NCI-H748 (cell line): Measurements from ENCODE around the gene SULF2.

Experiments
- DNase-seq: peaks from one replicate; lab custom pipeline; 2025; ENCODE audit not compliant: unreplicated experiment; lab: John Stamatoyannopoulos, UW

SULF2 gene

GRCh38 chr20:47717421-47717820 lies 67.9 kb downstream of the SULF2 start:
- DNase-seq: no peak

- DNase-seq: peak; percentile 58
Measured at GRCh38 chr20:47713878-47714450, 71.3 kb downstream of the SULF2 start.

GRCh38 chr20:47713163-47713562 lies 72.1 kb downstream of the SULF2 start:
- no peak for DNase-seq

DNA sequence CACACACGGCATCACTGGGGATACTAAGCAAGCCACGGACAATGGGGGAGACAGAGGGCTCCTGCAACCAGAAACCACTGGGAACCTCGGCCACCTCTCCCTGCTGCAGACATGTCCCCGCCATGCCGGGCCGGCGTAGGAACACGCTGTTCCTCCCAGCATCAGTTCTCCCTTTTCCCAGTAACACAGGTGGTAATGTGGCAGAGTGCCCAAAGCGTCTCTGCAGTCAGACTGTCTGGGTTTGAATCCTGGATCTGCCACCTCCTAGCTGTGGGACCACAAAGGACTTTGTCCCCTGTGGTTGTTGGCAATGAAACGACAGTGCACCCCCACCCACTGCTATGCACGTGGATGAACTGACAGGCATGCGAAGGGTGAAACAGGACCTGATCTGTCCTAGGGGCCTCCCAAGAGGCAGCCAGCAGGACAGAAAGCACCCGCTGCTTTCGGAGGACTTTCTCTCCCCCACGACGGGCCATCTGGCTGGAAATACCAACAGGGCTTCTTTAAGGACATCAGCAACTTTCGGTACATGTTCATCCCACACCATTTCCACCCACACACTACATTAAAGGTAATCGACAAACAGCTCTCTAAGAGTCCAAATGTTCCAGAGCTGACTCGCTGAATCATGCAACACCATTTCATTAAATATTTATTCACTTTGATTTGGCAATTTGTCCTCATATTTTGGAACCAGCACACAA lies 74.1 kb downstream of the SULF2 start:
- DNase-seq: no peak

GRCh38 chr20:47710665-47711045 lies 74.6 kb downstream of the SULF2 start:
- DNase-seq: no peak

DNA sequence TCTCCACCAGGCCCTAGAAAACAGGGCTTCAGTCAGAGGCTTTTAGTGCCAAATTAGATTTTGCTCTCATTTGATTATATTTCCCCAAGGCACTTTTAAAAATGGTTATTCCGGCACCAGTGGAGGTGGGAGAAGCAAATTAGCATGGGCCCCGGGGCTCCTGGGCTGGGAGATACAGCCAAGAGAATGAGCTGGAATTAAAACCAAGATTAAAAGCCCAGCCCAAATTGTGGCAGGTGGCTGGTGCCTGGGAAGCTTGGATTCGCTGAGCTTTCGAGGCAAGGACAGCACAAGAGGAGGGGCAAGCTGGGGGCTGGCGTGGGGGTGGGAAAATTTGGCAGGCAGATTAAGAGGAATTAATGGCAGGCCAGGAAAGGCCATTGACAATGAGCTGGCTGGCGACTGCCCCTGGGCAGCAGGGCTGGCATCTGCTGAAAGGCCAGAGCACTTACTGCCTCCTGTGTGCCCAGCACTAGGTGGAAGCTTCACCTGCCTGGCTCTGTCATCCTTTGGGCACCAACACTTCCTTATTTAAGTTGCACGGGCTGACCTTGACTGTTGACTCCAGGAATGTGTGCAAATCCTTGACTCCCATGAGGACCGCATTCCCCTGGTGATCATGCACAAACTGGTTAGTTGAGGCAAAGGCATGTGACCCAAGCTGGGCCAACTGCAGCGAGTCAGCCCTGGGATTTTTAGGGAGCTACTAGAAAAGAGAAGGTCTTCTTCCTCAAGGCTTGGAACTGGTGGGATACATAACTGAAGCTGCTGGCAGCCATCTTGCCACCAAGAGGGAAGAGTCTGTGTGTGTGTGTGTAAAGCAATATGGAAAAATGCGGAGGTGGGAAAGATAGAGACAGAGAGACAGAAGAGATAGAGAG lies 76.1 kb downstream of the SULF2 start:
- no peak for DNase-seq

- DNase-seq: no peak
Measured at GRCh38 chr20:47708140-47708807, 77.0 kb downstream of the SULF2 start.

DNA sequence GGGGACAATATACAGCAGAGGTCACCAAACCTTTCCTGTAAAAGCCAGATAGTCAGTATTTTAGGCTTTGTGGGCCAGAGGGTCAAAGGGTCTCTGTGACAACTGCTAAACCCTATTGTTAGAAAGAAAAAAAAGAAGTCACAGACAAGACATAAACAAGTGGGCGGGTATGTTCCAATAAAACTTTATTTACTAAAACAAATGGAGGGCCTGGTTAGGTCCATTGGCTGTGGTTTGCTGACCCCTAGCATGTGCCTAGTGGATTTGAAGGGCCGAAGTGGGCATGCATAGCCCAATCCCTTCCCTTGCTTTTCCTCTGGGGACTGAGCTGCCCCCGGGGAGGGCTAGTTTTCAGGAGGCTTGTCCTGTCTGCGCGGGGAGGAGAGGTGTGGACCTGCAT lies 78.9 kb downstream of the SULF2 start:
- DNase-seq: no peak

GRCh38 chr20:47705497-47705856 lies 79.8 kb downstream of the SULF2 start:
- DNase-seq: no peak

GRCh38 chr20:47704746-47705496 lies 80.4 kb downstream of the SULF2 start:
- no peak for DNase-seq

DNA sequence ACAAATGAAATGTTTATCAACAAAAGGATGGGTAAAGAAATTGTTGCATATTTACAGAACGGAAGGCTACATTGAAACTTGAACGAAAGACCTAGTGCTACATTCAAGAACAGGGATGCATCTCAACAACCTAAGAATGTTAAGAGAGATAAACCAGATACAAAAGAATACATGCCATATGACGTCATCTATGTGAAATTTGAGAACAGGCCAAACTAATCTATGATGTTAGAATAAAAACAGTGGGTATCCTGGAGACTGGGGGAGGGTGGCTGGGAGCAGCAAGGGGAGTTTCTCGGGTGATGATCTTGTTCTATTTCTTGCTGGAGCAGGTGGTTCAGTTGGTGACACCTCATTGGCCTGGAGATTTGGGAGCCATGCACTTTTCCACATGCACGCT lies 81.5 kb downstream of the SULF2 start:
- no peak for DNase-seq

GRCh38 chr20:47701612-47702011 lies 83.7 kb downstream of the SULF2 start:
- no peak for DNase-seq

DNA sequence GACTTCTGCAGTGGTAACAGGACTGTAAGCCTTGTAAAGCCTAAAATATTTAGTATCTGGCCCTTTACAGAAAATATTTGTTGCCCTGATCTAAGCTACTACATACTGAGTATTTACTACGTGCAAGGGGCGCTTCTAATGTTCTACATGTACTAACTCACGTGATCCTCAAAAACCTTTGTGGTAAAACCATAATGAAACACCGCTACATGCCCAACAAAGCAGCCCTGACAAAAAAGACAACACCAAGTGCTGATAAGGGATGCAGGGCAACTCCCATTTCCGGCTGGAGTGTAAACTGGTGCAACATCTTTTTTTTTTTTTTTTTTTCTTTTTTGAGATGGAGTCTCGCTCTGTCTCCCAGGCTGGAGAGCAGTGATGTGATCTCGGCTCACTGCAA lies 85.0 kb downstream of the SULF2 start:
- DNase-seq: no peak

DNA sequence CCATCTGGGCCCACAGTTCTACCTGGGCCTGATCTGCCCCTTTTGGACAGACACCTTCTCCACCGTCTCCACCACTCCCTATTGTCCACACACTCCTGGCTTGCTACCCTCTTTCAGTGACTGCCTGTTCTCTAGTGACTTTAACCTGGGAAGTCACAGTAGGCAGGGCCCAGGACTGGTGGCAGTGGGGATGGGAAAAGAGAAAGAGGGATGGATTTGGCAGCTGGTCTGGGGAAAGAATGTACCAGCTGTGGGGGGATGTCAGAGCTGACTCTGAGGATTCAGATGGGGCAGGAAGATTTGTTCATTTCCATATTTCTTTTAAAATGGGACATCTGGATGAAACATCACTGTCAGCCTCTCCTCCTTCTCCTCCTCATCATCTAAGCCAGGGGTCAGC lies 85.5 kb downstream of the SULF2 start:
- no peak for DNase-seq

DNA sequence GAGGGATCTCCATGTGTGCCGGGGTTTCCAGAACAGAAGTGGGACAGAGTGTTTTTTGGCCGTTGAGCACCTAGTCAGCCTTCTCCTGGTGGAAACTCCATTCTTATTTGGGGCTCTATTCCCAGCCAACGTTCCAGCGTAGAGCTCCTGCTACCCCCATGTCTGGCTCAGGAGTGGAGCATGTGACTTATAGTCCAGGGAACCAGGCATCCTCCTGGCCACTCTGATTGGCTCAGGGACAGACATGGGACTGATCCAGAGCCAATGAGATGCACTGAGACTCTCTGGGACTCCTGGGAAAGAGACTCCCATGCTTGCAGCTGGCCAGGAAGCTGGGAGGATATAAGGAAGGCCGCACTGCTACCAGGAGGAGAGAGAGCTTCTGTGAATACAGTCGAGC lies 87.1 kb downstream of the SULF2 start:
- no peak for DNase-seq

DNA sequence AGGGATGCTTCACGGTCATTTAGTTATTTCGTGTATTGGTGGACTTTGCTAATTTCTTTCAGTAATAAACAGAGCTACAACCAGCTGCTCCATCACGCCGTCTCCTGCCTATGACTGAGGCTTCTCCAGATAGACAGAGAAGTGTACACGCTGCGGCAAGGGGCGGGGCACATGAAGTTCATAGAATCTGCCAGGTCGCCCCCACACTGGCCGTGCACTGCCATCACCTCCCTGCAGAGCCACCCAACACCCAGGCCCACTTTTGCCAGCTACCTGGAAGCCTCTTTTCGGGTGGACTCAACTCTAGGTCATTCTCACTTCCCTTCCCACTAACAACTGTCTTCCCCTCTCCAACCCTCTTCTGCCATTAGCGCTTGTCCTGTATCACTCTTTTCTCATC lies 88.4 kb downstream of the SULF2 start:
- DNase-seq: no peak

GRCh38 chr20:47694021-47694818 lies 91.1 kb downstream of the SULF2 start:
- DNase-seq: no peak

- no peak for DNase-seq
Measured at GRCh38 chr20:47691625-47692024, 93.7 kb downstream of the SULF2 start.

DNA sequence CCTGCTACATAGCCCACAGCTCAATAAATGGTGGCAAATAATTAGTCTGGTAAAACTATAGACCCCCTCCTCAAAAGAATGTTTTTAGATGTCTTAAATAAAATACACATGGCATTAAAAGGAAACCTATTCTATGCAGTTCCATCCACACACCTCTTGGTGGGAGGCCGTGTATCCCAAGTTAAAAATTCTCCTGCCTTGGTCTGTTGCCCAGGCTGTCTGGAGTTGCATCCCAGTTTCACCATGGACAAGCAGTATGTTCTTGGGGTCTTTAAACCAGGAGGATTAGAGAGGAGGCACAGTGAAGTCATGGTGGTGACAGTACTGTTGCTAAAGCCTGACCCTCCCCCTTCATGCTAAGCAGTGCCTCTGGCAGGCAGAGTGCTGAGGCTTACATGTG lies 95.5 kb downstream of the SULF2 start:
- no peak for DNase-seq
